HL-60 (cell line): ENCODE data around the gene MON2.

Experiments
- GABPA ChIP-seq: IDR thresholded peaks from 2 replicates; pipeline ENCODE4 v1.6.1; 2012; ENCODE audit warnings: low read depth
- POLR2AphosphoS5 ChIP-seq: IDR thresholded peaks from 2 replicates; pipeline ENCODE4 v1.6.1; 2012; ENCODE audit warnings: low read depth
- SPI1 ChIP-seq: IDR thresholded peaks from 2 replicates; pipeline ENCODE4 v1.6.1; 2012; ENCODE audit warnings: low read depth, mild to moderate bottlenecking, borderline replicate concordance
- TF ChIP-seq, protein P1 (sequence below): IDR thresholded peaks from one replicate; pipeline ENCODE4 v1.5.1; 2011; ENCODE audit warnings: low read length, control low read depth, inconsistent platforms; ENCODE audit not compliant: insufficient read depth
- TF ChIP-seq, protein P2 (sequence below): IDR thresholded peaks from 2 replicates; pipeline ENCODE4 v1.6.1; 2012; ENCODE audit warnings: low read depth; ENCODE audit not compliant: insufficient replicate concordance

DNA sequence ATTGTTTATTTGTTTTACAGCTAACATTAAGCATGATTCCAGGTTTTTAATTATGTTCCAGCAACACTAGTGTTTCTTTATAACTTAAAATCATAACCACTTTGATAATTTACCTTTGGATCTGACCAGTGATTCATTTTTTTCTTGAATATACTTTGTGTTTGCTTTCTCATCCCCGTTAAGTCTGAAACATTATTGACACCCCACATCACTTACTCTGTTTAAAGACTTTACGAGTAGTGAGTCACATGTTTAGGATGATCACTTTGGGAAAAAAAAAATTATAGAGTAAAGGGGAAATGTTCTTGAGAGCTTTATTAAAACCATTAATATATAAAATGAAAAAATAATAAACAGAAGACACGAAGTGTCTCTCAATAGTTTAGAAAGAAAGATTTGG lies 132.2 kb downstream of the MON2 start:
- TF ChIP-seq POLR2AphosphoS5, result no peak
- TF ChIP-seq, protein P1, sequence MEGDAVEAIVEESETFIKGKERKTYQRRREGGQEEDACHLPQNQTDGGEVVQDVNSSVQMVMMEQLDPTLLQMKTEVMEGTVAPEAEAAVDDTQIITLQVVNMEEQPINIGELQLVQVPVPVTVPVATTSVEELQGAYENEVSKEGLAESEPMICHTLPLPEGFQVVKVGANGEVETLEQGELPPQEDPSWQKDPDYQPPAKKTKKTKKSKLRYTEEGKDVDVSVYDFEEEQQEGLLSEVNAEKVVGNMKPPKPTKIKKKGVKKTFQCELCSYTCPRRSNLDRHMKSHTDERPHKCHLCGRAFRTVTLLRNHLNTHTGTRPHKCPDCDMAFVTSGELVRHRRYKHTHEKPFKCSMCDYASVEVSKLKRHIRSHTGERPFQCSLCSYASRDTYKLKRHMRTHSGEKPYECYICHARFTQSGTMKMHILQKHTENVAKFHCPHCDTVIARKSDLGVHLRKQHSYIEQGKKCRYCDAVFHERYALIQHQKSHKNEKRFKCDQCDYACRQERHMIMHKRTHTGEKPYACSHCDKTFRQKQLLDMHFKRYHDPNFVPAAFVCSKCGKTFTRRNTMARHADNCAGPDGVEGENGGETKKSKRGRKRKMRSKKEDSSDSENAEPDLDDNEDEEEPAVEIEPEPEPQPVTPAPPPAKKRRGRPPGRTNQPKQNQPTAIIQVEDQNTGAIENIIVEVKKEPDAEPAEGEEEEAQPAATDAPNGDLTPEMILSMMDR, result no peak
- TF ChIP-seq GABPA, result no peak
- TF ChIP-seq, protein P2, sequence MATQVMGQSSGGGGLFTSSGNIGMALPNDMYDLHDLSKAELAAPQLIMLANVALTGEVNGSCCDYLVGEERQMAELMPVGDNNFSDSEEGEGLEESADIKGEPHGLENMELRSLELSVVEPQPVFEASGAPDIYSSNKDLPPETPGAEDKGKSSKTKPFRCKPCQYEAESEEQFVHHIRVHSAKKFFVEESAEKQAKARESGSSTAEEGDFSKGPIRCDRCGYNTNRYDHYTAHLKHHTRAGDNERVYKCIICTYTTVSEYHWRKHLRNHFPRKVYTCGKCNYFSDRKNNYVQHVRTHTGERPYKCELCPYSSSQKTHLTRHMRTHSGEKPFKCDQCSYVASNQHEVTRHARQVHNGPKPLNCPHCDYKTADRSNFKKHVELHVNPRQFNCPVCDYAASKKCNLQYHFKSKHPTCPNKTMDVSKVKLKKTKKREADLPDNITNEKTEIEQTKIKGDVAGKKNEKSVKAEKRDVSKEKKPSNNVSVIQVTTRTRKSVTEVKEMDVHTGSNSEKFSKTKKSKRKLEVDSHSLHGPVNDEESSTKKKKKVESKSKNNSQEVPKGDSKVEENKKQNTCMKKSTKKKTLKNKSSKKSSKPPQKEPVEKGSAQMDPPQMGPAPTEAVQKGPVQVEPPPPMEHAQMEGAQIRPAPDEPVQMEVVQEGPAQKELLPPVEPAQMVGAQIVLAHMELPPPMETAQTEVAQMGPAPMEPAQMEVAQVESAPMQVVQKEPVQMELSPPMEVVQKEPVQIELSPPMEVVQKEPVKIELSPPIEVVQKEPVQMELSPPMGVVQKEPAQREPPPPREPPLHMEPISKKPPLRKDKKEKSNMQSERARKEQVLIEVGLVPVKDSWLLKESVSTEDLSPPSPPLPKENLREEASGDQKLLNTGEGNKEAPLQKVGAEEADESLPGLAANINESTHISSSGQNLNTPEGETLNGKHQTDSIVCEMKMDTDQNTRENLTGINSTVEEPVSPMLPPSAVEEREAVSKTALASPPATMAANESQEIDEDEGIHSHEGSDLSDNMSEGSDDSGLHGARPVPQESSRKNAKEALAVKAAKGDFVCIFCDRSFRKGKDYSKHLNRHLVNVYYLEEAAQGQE, result no peak
- TF ChIP-seq SPI1, result no peak
